HG02981 (cell line): ENCODE data around the gene PACSIN1.

Experiments used
- ATAC-seq: cut with Tn5 transposase; IDR thresholded peaks from one replicate; pipeline ENCODE4 v1.9.1; 2021; ENCODE audit warnings: mild to moderate bottlenecking, moderate library complexity; ENCODE audit not compliant: unreplicated experiment

PACSIN1 gene

DNA sequence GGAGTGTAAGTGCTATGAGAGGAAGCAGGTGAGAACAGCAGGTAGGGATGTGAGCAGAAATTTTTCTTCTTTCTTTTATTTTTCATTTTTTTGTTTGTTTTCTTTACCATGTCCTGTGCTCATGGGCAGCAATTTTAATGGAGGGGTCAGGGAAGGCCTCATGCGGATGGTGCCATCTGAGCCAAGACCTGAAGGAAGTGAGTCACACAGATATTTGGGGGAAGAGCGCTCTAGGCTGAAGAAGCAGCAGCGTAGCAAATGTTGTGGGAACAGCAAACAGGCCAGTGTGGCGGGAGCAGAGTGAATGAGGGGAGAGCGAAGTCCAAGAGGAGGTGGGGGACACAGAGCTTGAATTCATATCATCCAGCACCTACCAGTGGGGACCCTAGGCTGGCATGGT lies 77.5 kb downstream of the PACSIN1 start:
- no peak for ATAC-seq

DNA sequence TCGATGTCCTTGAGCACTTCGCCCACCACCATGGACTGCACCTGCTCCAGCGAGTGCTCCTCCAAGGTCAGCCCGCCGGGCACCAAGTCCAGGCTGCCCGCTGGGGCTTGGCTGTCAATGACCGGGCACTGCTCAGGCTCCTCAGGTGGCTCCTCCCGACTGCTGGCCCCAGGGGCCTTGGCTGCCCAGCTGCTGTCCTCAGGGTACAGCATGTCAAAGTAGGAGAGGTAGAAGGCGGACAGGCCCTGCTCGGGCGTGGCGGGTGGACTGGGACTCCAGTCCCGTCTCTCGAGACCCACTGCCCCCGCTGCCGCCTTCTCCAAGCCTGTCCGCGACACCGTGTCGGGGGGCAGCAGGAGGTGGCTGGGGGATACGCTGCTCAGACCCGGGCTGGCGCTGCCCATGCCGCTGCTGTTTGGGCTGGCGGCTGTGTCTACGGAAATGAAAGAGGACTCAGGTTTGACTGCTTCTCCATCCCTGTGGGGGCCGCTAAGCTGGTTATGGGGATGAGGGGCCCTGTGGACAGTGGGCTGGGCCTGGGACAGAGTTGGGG lies 78.3 kb downstream of the PACSIN1 start:
- no peak for ATAC-seq

DNA sequence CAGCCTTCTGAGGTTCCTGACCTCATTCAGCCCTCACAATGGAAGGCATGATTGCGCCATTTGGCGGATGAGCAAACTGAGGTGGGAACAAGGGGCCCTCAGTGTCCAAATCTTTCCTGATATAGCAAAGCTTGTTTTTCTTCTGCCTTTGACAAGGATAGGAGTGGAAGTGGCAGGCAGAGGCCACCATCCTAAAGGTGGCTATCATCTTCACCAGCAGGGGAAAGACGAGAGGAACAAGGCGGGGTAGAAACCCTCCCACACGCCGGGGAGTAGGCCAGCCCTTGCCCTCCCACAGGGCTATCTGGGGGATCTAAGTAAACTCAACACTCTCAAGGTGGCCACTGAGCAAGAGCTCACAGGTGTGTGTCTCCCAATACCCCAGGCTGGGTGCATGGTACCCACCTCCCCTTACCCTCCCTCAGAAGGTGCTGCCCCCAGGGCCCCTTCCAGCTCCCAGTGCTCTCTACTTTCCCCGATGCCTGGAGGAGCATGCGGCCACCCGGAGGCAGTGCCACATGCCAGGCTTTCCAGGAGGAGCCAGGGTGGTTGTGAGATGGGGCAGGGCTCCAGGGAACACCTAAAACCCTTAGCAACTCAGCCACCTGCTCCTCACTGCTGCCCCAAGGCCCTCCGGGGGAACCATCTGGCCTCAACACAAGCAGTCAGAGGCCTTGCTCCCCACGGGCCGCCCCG lies 79.0 kb downstream of the PACSIN1 start:
- no peak for ATAC-seq

DNA sequence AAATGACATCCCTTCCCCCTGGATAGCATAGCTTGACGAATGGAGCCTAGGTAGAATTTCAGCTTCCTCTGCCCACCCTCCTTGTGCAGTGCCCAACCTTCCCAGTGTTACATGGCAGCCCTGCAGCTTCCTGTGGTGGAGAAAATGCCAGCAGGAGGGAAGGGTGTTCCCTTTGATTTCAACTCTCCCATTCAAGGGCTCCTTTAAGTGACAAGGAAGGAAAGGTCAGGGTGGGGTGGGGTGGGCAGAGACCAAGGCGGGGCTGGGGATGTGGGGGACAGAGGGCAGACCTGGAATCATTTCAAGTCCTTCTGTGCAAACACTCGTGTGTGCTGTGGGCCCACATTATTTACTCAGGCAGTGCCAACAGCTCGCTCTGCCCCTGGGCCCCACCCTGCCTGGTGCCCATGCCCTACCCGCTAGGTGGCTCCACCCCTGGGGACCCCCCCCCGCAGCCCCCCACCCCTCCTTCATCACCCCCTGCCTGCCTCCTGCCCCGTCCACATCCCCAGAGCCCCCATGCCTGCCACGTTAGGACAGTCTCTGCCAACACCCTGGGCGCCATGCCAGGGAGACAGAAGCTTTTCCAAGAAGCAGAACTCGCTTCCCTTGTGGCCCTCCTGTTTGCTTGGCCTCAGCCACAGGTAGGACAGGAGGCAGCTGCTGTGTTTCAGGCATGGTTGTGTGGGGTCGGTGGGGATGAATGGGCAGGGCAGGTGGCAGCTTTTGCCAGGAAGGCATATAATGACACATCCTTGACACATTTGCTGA lies 80.9 kb downstream of the PACSIN1 start:
- no peak for ATAC-seq

DNA sequence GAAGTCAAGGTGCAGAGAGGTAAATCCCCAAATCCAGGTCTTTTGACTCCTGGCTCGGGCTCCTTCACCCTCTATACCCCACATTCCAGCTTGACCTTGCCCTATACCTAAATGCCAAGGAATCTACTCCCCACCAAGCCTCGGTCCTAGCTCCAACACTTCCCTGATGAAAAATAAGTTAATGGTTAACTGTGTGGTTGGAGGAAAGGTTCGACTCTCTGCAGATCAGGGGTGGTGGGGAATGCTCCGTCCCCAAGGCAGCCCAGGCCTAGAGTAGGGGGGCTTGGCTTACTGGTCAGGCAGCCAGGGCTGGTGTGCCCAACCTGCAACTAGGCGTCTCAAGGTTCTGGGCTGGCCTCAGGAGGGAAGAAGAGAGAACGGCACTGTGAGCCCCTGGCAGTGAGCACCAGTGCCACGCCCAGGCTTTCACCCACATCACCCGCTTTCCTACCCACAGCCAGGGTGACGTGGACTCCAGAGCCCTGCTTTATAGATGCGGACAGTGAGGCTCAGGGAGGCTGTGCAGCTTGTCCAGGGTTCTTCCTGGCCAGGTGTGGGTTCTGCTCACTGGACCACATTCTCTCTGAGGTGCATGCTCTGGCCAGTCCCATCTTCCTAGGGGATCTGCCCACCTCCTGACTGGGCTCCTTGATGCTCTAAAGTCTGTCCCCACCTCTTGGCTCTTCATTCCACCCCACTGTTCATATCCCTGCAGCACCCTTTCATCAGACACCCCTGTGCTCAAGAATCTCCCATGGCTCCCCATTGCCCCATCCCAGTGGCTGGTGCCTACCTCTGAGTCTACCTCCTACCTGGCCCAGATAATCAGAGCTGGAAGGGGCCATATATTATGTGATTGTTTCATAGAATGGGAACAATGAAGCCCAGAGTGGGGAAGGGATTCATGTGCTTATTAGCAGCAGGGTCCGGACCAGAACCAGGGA lies 82.1 kb downstream of the PACSIN1 start:
- no peak for ATAC-seq

DNA sequence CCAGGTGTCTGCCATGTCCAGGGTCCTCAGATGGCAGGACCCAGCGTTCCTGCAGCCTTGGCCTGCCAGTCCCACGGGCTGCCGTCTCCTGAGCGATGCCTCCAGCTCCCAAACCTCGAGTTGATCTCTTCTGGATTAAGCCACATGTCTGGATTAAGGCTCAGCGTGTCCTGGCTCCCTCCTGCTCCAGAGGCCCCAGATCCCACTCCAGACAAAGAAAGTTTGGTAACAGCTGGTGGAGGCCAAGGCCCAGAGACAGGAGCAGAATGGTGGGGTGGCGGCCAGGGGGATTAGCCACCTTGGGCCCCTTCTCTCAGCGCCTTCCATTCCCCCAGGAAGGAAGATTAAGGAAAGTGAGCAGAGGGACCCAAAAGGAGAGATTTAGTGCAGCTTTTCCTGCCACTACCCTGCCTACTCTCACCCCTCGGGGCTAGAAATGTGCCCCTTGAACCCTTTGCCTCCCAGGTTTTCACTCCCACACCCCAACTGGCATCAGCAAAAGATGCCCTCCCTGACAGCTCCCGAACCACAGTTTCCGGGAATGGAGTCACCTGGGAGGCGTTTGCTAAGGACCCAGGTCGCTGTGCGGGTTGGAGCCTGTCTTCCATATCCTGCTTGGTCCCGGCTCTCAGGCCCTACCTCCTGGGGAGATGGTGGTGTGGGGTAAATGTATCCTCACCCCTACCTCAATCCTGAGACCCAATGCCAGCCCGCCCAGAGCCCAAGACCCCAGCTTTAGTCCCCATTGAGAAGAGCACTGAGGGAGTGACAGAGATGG lies 83.3 kb downstream of the PACSIN1 start:
- ATAC-seq, result no peak

DNA sequence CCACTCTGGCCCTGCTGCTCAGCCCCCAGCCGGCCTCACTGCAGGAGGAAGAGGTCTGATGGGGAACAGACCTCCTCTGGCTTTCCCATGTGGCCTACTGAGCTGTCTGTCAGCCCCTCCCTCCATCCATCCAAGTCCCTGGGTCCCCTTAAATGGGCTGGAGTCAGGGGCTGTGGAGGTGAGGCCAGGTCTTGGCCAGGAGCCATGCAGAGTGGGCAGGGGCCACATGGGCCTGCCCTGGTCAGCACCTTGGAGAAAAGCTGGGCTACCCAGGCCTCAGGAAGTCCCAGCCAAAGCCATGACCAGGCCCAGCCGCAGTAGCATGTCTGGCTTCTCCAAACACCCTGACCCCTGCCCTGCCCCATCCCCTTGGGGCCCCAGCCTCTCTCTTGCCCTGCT lies 83.9 kb downstream of the PACSIN1 start:
- no peak for ATAC-seq

DNA sequence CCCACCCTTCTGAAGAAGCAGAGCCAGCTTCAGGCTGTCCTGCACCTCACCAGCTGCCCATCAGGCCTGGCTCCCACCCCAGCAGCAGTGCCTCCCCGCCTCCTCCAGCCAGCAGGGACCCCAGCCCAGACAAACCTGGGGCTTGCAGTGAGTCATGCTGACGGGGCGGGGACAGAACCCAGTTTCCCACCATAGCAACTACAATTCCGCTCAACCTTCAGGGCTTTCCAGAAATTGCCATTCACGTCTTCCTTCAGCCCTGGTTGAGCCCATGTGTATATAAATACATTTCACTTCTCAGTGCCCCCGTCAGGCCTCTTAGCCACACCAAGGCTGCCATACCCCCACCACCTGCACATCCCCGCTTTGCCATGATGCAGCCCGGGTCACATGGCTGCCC lies 85.8 kb downstream of the PACSIN1 start:
- ATAC-seq, result no peak

DNA sequence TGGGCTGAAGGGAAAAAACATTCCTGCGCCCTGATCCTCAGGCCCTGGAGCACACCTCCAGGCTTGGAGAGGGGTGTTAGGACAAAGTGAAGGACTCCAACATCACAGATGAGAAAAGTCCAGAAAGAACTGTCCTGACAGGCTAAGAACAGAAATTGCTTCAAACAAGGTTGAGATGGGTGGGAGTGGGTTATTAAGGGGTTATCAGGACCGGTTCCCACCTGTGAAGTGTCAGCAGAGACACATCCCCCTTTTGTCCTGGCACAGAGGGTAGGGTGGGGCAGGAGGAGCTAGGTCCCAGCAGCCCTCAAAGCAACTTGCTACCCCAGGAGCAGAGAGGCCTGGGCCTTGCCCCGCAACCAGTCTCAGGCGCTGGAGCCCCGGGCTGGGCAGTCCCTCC lies 86.7 kb downstream of the PACSIN1 start:
- no peak for ATAC-seq

DNA sequence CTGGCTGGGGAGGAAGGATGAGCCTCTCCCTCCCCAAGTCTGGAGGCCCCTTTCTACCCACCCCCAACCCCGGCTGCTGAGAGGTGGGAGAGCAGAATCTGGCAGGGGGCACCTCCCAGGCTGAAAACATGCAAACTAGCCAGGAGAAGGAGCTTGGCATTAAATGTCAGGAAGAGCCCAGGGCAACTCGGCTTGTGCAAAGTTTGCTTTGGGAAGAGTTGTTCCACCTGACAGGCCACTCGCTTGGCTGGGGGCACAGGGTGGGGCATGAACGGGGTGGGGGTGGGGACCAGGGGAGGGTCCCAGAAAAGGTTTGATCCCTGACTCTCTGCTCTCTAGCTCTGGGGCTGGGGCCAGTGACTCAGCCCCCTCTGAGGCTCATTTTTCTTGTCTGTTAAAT lies 87.3 kb downstream of the PACSIN1 start:
- ATAC-seq, result no peak

DNA sequence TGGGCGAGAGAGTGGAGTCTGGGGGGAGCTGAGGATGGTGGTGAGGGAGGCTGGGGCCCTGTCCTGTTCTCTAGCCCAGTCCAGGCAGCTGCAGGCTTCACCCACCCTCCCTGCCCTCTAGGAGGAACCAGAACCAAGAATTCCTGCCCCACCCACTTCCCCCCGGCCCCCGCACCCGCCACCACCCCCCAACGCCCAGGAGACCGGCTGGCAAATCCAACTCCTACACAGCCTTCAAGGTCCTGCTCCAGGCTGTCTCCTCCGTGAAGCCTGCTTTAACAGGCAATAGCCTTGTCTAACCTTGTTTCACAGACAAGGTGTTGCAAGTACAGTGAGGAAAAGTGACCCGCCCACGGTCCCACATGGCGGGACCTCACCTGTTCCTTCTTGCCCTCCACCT lies 87.9 kb downstream of the PACSIN1 start:
- ATAC-seq, result no peak

DNA sequence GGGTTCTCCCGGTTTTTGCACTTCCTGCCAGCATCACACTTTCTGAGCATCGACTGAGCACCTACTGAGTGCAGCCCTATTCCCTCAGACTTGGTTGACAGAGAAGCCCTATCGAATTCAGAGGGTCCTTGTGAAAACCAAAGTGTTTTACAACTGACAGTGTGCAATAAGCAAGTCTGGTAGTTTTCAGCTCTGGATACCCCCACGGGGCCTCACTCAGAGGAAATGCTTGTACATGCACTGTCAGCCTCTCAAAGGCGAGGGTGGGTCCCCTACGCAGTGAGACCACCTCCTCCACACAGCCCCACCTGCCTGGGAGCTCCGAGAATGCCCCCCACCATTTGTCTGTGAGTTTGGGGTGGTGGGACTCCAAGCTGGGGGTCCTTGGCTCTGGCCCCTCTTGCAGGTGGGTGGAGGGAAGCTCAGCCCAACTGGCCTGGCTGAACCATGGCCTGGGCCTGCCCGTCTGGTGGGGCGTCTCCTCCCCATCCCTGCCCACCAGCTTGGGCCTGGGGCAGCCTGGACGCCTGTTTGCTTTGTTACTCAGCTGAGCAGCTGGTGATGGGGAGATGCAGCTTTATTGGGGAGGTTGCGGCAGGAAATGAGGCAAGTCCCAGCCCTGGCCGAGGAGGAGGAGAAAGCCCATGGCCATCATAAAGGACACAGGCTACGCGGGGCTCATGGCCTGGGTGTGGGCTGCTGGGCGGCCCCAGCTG lies 88.6 kb downstream of the PACSIN1 start:
- ATAC-seq, result no peak

DNA sequence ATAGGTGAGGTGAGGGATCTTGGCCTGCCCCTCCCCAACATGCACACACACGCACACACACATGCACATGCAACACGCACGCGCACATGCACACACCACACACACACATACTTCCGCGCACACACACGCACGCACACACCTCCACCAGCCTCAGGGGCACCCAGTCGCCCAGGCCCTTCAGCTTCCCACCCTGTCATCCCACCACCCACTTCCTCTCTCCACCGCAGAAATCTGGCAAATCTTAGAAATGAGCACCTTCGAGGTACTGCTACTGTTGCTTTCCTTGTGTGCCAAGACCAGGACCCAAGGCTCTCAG lies 89.1 kb downstream of the PACSIN1 start:
- ATAC-seq, result no peak

DNA sequence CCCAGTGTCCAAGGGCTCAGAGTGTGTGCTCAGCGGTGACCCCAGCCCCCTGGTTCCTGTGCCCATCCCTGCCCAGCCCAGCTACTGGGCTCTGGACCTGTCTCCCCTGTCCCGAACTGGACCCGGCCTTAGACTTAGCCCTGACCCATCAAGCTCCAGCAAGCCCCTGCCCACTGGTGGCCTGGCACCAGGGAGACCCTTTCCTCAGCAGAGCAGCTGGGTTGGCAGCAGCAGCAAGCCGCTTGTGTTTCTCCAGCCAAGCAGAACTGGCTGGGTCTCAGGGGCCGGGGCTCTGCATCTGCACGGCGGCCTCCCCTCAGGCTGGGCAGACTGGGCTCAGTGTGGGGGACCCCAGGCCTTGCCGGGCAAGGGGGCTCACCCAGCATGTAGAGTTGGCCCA lies 89.5 kb downstream of the PACSIN1 start:
- no peak for ATAC-seq

DNA sequence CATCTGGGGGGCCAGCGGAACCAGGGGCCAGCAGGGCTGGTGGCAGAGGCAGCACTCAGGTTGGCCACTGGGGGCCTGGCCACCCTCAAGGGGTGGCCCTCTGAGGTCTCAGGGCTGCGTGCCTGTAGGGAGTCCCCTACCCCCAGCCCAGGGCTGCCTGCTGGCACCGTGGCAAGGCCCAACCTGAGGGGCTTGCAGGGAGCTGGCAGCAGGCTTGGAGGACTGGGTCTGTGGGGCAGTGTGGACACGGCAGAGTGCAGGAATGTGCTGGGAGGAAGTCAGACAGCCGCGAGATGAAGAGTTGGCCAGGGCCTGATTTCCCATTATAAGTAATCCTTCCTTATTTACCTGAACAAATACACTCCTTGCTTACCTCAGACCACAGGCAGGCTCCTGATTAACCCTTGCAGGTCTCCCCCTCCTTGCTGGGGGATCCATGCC lies 90.2 kb downstream of the PACSIN1 start, which contains the start of gene SPDEF:
Gene SPDEF, minus strand, starts transcription at position 299 of the 441 bp plus-strand sequence. CDS start 11,874 bp downstream, outside the sequence.
- no peak for ATAC-seq

DNA sequence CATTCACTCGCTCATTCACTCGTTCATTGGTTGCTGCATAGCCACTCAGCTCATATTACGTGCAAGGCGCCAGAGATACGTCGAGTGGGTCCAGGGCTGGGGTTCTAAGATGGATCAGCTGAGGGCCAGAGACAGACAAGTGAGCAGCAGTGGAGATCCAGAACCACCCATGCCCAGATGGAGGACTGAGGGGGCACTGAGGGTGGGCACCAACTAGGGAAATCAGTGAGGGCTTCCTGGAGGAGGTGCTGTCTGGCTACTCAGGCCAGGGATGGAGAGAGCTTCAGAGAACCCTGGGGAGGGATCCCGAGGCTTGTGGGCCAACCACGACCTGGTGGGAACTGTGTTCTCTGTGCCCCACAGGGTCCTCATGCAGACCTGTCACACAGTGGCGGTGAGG lies 90.6 kb downstream of the PACSIN1 start:
- ATAC-seq, result no peak

DNA sequence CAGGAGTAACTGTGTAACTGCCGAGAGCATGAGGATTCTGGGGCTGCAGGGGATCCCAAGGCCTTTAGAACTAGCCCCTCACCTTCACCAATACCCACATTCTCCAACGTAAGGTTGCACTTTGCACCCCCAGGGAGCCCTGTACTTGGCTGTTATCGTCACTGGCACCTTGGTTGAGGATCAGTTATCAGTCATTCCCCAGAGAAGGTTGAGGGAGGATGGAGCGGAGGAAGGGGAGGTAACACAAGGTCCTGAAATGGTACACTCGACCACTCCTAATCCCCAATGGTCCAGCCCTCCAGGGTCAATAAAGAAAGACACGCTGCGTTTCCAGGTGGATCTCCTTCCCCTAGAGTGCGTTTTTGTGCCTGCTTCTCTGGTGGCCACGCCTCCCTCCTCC lies 91.4 kb downstream of the PACSIN1 start:
- no peak for ATAC-seq

DNA sequence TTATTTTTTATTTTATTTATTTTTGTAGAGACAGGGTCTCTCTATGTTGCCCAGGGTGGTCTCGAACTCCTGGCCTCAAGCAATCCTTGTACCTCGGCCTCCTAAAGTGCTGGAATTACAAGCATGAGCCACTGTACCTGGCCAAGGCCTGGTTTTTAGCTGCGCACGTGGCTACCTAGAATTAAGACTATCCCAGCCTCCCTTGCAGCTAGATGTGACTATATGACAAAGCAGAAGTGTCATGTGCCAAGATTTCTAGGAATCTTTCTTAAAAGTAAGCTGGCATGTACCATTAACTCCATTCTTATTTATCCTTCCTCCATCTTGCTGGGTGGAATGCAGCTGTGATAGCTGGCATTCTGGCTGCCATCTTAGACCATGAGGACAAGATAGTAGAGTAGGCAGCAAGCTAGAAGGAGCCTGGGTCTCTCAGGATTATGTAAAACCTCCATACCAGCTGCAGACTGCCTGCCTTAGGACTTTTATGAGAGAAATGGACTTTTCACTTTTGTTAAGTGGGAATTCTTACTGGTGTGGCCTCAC lies 92.4 kb downstream of the PACSIN1 start:
- ATAC-seq, result no peak

DNA sequence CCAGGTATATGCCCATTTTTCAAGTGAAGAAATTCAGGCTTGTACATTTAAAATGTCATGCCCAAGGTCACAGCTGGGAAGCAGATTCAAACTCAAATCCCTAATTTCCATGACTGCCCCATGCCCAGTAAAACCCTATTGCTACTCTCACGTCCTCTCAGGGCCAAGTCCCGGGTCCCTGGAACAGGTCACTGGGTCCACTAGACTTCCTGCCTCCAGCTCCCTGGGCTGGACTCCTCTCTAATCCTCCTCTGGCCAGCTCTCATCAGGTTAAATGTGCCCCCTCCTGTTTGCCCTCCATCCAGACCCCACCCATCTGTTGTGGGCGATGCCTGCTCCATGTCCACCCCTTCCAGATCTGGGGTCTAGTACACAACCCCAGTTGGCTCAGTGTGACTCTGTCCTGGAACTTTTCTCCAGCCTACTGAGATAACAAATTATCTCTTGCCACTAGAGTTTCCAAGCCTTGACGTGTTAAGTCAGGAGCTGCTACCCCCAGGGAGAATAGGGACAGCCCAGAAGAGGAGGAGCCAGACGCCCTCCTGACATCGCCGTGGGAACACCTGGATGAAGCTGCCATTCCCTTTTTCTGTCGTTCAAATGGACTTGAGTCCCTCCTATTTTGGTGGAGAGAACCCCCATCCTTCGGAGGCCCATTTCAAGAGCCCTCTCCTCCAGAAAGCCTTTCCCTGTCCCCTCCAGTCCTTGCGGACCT lies 93.9 kb downstream of the PACSIN1 start:
- no peak for ATAC-seq
